ENCODE results near the gene TTC23.

Gene TTC23

DNA sequence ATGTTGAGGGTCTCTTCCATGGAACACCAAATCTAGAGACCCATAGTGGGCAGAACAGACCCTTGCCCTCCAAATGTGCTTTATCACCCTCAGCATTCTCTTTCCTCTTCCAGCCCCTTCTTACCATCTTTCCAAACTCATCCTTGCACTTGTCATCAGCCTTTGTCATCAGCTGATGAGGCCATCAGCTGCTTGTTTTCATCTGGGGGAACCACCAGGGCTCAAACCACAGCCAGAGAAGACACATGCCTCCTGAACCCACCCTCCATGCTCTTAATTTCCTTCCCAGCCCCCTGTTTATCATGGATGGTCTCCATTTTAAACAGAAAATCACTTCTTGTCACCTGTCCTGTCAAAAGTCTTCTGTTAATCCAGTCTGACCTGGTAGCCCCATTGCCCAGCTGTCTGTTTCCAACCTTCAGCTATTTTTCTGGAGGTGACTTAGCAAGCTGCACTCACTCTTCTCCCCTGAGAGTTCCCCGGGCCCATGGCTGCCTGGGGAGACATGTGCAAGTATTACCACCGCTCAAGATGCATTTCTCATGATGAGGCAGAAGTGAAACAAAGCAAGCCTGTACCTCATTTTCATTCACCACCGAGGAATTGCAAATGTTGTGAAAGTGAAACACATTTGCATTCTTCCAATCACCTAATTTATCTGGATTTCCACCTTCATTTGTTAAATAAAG, 159.2 kb downstream of the TTC23 start:
- DNase-seq (ENCODE audit: insufficient read length, low spot score) (no peak), FAIRE-seq (no peak)

- FAIRE-seq: no peak
Observed at GRCh38 chr15:99087405-99087943, 161.9 kb downstream of the TTC23 start.

GRCh38 chr15:99086327-99086667, 163.1 kb downstream of the TTC23 start:
- no peak for FAIRE-seq
- no peak for DNase-seq (ENCODE audit: insufficient read length, low spot score)

More at GRCh38 chr15:99087405-99087943, 161.9 kb downstream of the TTC23 start:
- no peak for DNase-seq (ENCODE audit: insufficient read length, low spot score)

Measured in HTR-8/SVneo (cell line).